GM19468 (cell line): ENCODE data around the gene ADRA2C.

Experiments used
- ATAC-seq: cut with Tn5 transposase; IDR thresholded peaks from one replicate; pipeline ENCODE4 v1.9.1; 2021; ENCODE audit warnings: mild to moderate bottlenecking, moderate library complexity, moderate number of reproducible peaks; ENCODE audit not compliant: unreplicated experiment; ENCODE audit errors: extremely low read depth

ADRA2C gene

GRCh38 chr4:3766036-3766784 is at the start of gene ADRA2C:
Gene ADRA2C, plus strand, starts transcription at chr4:3766385. Its CDS starts 222 bp downstream, at chr4:3766607.
- ATAC-seq: no peak

GRCh38 chr4:3716631-3717235 is 49.5 kb upstream of the ADRA2C start:
- ATAC-seq: no peak

GRCh38 chr4:3717241-3717640 is 48.9 kb upstream of the ADRA2C start:
- ATAC-seq: no peak

- ATAC-seq: no peak
Observed at GRCh38 chr4:3718462-3718861, 47.7 kb upstream of the ADRA2C start.

- ATAC-seq: no peak
Observed at GRCh38 chr4:3719191-3719590, 47.0 kb upstream of the ADRA2C start.

GRCh38 chr4:3719836-3720235 is 46.3 kb upstream of the ADRA2C start:
- ATAC-seq: no peak

GRCh38 chr4:3720466-3720865 is 45.7 kb upstream of the ADRA2C start:
- ATAC-seq: no peak

- no peak for ATAC-seq
Observed at GRCh38 chr4:3721186-3721585, 45.0 kb upstream of the ADRA2C start.

GRCh38 chr4:3721627-3722026 is 44.6 kb upstream of the ADRA2C start:
- no peak for ATAC-seq

GRCh38 chr4:3722446-3723231 is 43.5 kb upstream of the ADRA2C start:
- no peak for ATAC-seq

- no peak for ATAC-seq
Observed at GRCh38 chr4:3723232-3723642, 42.9 kb upstream of the ADRA2C start.

- ATAC-seq: no peak
Observed at GRCh38 chr4:3724319-3725231, 41.6 kb upstream of the ADRA2C start.

GRCh38 chr4:3725936-3726870 is 40.0 kb upstream of the ADRA2C start:
- no peak for ATAC-seq

- ATAC-seq: no peak
Observed at GRCh38 chr4:3727847-3728469, 38.2 kb upstream of the ADRA2C start.

GRCh38 chr4:3729188-3729881 is 36.9 kb upstream of the ADRA2C start:
- no peak for ATAC-seq

GRCh38 chr4:3729882-3730226 is 36.3 kb upstream of the ADRA2C start:
- ATAC-seq: no peak

GRCh38 chr4:3730422-3731190 is 35.6 kb upstream of the ADRA2C start:
- no peak for ATAC-seq
